NCI-H226 (cell line): ENCODE data around the gene BOK.
"Not testable (repeated sequence)": the region's sequence is repeated elsewhere in the genome, so short reads cannot be mapped to it uniquely, and the experiment has no call there.

ENCODE experiments used
- DNase-seq: peaks from one replicate; pipeline ENCODE4 v3.0.0-alpha.2; 2015

BOK gene

DNA sequence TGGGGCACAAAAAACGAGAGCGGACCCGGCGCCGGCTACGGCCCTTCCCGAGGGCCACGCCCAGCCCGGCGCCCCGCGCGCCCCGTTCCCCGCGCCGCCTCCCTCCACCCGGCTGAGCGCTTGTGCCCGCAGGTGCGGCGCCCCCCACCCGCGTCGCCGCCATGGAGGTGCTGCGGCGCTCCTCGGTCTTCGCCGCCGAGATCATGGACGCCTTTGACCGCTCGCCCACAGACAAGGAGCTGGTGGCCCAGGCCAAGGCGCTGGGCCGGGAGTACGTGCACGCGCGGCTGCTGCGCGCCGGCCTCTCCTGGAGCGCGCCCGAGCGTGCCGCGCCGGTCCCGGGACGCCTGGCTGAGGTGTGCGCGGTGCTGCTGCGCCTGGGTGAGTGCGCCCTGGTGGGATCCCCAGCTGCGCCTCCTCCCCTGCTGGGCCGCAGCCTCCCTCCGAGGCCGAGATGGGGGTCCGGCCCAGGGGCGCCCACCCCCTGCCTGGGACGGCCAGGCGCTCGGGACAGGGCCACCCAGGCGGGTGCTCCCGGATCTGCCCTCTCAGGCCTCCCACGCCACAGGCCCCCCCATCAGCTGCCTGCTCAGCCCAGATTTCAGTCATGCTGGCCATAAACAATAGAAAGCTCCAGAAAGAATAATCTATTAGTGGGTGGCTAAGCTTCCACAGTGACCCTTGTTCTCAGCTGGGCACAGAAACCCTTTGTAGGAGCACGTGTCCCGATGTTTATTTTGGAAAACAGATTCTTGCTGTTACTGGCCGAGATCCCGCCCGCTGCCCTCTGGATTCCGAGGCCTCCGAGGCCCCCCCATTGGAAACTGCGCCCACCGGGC is 997 bp downstream of the BOK start:
- DNase-seq: peak; percentile 55

DNA sequence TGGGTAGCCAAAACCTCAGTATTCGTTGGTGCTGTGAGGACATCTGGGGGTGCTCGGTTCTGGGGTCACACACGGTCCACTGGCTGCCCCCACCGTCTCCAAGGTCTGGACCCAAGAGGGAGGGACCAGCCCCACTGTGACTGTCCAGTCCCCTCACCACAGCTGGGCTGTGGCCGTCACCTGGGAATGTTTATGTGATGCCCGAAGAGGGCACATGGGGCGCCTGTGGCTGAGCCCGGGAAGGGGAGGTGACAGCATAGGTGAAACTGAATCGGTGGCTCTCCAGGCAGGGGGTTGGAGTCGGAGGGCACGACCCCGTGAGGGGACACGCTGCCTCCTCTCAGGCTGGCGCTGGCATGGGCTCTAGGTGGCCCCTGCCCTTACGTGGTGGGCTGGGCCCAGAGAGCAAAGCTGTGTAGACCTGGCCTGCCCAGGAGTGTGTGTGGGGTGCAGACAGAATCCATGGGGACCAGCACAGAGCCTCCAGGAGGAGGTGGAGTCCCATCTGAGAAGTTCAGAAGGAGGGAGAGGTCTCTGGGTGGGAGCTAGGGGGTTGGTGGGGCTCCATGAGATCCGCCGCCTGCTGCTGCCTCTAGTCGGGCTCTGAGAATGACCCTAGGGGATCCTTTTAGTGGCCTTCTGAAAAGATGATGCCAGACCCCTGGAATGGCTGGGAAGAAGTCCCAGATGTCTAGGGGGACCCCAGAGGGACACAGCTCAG is 1.8 kb downstream of the BOK start:
- DNase-seq: no peak

DNA sequence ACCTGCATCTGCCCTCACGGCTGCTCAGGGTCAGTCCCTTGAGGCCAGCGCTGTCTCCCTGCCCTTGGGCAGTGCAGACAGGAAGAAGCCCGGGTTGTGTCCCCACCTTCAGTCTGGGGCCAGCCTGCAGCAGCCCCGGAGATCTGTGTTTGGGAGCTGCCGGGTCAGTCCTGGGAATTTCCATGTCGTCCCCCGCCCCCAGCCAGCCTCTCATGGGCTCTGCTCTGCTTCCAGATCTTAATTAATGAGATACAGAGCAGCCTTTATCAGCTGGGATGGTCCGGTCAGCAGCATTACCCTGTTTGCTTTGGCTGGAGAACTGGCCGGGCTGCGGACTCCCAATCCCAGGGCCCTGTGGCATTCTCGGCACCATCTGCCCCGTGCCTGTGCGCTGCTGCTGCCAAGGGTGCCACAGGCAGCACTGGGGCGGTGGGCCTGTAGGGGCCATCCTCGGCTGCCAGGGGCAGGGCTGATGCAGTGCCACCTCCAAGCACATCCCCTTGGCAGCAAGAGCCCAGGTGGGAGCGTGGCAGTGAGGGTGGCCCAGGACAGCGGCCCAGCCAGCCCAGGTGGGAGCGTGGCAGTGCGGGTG is 2.4 kb downstream of the BOK start:
- DNase-seq: no peak

DNA sequence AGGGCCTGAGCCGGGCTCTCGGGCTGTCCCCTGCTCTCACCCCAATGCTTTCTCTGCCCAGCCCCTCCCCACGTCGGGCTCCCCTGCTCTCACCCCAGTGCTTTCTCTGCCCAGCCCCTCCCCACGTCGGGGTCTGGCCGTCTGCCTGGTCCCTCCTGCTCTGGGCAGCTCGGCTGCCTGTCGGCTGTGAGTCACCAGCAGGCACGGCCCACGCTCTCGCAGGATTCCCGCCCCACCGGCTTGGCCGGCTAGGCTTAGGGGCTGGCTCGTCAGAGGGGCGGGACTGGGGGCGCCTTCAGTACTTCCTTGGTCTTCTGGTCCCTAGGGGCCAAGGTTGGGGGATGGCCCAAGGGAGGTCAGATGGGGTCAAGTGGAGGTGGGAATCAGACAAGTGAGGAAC is 3.3 kb downstream of the BOK start:
- DNase-seq: peak; percentile 85

DNA sequence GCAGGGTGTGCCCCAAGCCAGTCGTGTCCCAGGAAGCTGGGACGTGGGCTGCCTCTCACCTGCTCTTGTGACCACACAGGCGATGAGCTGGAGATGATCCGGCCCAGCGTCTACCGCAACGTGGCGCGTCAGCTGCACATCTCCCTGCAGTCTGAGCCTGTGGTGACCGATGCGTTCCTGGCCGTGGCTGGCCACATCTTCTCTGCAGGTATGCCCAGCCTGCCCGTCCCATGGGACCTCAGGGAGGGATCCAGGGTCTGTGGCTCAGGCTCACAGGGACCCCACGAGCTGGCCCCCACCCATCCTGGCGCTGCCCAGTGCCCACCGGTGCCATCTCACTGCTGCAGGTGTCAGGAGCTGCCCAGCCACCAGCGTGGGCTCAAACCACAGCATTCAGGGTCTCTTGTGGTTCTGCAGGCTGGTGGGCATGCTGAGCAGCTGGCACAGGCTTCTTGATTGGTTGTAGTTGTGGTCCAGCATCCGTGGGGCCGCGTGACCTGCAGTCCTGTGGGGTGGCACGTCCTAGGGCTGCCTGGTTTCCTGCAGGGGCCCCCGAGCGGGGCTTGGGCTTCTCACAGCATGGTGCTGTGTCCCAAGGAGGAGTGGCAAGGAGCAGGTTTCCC is 3.8 kb downstream of the BOK start:
- DNase-seq: no peak

DNA sequence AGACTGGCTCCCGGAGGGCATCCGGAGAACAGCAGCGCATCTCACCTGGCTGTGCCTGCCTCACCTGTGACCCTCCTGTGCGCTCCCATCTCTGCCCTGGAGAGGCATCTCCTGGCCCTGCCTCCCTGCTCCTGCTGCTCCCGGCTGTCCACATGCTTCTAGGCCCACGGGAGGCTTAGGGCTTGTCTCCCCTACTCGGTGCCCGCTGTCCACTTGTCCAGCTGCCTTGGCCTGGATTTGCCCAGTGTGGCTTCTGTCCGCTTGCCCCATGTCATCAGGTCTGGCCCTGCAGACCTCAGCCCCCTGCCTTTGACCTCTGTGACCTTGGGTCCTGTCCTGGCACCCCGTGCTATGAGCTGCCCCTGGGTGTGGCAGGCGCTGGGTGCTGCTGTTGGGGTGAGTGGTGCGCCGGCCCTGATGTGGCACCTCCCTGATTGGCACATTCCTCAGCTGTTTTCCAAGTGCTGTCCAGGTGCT is 4.5 kb downstream of the BOK start:
- DNase-seq: no peak

DNA sequence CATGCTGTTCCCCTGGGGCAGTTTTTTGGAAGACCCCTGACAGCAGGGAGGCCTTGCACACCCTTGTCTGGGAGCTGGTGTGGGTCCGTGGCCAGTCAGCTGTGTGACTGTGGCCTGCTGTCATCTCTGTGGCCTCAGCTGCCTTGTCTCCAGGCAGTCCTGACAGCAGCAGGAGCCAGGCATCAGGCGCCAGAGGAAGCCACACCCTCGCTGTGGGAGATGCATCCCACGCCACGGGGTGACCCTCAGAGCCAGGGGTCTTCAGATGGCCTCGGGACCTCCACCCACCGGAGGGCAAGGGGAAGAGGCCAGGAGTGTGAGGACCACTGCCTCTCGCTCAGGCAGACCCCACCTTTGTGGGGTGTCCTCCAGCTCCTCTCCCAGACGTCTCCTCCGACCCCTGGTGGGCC is 5.0 kb downstream of the BOK start:
- DNase-seq: no peak

DNA sequence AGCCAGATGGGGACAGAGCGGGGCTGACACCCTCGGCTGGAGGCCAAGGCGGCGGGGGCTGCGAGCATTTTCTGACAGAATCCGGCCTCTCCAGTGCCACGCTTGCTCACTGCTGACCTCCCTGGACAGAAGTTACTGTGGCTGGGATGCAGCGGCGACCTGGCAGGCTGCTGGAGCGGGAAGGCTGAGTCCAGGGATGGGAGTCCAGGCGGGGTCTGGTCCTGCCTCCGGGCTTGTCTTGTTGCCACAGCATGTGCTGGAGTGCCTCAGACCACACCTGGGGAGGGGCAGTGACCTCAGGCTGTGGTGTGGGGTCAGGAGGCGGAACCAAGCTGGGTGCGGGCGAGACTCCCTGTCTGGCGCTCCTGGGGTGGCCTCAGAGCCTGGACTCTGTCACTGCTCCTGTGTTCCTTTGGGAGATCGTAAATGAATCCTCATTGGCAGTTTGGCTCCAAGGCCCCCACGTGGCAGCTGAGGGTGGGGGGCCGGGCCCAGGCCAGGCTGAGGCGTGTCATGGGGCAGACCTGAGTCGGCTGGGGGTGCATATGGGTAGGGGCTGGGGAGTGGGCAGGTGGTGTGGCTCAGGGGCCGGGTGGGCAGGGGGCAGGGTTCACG is 5.5 kb downstream of the BOK start:
- DNase-seq: no peak

DNA sequence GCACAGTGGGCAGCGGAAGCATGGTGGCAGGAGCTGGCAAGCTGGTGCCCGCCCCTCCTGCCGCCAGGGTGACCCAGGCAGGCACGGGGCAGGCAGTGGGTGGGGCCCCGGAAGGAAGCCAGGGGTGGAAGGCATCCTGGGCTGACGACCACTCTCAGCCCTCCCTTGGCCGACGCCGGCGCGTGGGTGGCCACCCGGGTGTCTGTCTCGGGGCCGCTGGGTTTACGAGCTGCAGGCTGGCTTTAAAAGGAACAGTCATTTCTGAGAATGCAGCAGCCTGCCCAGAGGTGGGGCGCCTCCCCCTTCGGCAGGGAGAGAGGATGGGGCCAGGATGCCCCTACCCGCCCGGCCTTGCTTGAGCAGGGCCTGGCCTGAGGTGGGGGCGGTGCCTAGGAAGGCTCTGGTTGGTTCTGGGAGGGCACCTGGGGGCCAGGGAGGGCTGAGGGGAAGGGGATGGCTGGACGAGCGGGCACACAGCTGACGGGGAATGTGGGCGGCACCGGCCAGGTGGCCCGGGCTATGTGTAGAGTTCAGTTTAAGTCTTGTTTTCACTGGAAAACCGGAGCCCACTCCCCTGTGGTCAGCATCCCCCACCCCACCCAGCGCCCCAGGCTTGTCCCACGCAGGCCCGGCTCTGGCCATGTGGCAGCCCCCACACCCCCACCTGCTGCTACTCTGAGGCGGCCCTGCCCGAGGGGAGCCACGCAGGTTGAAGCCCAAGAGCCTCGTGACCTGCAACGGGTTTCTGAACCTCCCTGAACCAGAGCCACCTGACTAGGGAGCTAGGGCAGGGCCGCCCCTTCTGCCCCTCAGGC is 6.3 kb downstream of the BOK start:
- no peak for DNase-seq

DNA sequence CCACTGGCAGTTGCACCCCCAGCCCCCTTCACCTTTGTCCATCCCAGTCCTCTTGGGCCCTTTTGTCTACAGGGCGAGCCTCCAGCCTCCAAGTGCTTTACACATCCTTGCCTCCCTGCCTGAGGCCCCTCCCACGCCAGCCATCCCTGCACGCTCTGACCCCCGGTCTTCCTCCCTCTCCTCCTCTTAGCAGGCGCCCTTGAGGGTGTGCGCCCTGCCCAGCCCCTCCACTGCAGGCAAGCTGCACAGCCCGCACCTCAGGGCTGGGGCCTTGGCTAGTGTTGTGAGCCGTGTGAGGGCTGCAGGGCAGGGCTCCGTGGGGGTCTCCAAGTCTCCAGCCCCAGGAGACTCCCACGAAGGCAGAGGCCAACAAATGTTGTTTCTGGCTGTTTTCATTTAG is 6.9 kb downstream of the BOK start:
- DNase-seq: no peak

DNA sequence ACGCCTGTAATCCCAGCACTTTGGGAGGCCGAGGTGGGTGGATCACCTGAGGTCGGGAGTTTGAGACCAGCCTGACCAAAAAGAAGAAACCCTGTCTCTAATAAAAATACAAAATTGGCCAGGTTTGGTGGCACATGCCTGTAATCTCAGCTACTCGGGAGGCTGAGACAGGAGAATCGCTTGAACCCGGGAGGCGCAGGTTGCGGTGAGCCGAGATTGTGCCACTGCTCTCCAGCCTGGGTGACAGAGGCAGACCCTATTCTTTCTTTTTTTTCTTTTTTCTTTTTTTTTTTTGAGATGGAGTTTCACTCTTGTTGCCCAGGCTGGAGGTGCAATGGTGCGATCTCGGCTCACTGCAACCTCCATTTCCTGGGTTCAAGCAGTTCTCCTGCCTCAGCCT is 7.5 kb downstream of the BOK start:
- DNase-seq: not testable (repeated sequence)

DNA sequence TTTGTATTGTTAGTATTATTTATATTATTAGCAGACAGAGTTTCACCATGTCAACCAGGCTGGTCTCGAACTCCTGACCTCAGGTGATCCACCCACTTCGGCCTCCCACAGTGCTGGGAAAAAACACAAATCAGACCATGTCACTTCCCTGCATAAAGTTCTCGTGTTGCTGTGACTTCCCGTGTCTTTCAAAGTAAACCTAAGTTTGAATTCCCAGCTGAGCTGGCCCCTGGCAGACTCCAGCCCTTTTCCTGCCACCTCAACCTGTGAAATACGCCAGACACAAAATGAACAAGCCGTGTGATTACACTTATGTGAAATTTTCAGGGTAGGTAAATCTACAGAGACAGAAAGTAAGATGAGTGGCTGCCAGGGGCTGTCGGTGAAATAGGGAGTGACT is 7.9 kb downstream of the BOK start:
- no peak for DNase-seq

DNA sequence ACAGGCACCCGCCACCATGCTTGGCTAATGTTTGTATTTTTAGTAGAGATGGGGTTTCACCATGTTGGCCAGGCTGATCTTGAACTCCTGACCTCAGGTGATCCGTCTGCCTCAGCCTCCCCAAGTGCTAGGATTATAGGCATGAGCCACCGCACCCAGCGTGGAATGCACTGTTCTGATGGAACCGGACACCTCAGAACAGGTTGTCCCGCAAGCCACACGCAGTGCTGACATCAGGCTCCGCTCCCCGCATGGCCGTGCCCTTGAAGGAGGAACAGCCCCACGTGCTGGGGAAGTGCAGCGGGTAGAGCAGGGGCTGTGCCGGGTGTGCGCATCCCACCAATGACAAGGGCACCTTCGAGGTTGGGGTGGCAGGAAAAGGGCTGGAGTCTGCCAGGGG is 8.7 kb downstream of the BOK start:
- not testable (repeated sequence) for DNase-seq

DNA sequence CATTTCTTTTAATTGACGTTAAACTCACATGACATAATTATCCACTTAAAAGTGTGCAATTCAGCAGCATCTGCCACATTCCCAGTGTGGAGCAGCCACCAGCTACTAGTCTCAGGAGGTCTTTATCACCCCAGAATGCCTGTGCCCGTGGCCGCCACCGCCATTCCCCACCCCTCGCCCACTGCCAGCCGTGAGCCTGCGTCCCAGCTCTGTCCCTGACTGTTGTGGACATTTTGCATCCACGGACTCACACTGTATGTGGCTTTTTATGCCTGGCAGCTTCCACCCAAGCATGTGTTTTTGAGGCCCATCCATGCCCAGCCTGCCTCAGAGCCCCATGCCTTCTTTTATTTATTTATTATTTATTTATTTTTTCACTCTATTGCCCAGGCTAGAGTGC is 9.2 kb downstream of the BOK start:
- no peak for DNase-seq

DNA sequence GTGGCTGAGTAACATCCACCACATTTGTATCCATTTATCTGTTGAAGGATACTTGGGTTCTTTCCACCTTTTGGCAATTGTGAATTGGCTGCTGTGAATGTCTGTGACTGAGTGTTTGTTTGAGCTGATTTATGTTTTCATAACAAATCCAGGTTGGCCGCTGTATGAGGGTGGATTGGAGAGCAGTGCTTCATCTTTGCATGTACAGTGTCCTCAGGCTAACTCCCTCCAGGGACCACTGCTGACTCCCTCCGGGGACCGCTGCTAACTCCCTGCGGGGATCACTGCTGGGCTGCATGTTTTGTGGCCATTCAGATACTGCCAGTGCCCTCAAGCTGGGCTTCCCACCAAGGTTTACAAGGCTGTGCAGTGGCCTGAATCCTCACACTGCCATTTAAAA is 10.2 kb downstream of the BOK start:
- no peak for DNase-seq

DNA sequence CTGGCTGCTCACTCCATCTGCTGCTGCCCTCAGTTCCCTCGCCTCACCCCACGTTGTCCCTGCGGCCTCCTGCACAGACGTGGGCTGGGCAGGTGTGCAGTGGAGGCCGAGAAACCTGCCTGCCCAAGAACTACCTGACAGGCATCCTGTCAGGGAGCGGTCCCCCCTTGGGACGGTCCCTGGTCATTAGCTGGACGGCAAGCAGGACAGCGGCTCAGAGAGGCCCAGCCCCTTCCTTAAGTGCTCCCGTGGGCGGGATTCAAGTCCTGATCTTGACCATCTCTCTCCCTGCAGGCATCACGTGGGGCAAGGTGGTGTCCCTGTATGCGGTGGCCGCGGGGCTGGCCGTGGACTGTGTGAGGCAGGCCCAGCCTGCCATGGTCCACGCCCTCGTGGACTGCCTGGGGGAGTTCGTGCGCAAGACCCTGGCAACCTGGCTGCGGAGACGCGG is 11.3 kb downstream of the BOK start:
- DNase-seq: no peak

DNA sequence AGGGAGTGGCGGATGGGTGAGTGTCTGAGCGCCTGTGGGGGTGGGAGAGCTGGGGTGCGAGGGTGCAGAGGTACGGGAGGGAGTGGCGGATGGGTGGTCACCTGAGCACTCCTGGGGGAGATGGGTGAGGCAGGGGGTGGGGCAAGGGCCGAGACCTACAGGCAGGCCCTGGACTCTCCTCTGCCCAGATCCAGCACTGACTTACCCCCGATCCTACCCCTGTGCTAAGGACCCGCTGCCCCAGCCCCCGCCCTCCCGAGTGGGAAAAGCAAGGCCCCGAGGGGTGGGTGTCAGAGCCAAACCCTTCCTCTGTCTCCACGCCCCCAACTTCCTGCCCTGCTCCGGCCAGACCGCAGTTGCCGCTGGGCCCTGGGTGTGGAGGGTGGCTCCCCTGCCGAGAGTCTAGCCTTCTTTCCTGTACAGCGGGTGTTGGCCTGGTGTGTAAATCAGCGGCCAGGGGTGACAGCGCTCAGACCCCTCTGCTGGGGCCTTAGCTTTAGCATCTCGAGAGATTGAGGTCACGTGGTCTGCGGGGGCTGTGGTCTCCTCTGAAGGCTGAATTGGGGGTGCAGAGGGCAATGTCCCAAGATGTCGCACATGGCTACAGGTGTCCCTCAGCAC is 12.5 kb downstream of the BOK start:
- no peak for DNase-seq

DNA sequence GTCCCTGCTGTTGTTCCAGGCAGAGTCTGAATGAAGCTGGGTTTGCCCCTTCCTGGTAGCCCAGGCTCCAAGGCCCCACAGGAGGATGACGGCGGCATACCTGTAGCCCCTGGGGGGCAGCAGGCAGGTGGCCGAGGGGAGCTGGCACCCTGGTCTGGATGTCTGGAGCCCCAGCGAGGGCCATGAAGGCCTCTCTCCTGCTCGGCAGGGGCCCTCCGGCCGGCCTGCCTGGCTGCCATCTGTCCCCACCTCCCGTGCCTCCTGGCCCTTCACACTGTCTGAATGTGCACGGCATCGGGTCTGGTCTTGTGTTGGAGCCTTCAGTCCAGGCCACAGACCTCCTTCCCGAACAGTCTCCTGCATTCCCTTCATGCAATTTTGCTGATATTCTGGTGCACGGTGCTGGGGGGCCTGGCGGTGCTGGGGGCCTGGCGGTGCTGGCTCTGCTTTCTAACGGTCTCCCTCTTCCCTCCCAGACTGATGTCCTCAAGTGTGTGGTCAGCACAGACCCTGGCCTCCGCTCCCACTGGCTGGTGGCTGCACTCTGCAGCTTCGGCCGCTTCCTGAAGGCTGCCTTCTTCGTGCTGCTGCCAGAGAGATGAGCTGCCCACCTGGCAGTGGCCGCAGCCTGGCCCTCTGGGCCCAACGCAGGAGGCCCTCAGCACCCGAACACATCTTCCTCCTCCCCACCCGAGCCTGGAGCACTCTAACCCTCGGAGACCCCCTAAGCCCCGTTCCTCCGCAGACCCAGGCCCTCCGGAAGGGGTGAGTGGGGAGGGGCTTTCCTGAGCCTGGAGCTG is 13.5 kb downstream of the BOK start:
- no peak for DNase-seq

DNA sequence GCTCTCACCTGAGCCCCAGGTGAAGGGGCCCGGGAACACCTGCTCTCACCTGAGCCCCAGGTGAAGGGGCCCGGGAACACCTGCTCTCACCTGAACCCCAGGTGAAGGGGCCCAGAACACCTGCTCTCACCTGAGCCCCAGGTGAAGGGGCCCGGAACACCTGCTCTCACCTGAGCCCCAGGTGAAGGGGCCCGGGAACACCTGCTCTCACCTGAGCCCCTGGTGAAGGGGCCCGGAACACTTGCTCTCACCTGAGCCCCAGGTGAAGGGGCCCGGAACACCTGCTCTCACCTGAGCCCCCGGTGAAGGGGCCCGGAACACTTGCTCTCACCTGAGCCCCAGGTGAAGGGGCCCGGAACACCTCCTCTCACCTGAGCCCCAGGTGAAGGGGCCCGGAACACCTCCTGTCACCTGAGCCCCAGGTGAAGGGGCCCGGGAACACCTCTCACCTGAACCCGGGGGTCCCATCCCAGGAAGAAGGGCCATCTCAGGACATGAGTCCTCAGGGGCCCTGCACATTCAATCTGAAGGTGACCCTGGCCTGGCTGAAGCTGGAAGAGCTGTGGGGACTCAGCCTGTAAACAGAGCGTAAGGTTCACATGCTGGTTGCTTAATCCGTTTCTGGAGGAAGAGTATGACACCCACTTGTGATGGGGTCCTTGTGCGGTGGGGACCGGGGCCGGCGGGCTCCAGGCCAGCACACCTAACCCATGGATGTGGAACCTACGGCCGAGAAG is 14.5 kb downstream of the BOK start:
- not testable (repeated sequence) for DNase-seq

DNA sequence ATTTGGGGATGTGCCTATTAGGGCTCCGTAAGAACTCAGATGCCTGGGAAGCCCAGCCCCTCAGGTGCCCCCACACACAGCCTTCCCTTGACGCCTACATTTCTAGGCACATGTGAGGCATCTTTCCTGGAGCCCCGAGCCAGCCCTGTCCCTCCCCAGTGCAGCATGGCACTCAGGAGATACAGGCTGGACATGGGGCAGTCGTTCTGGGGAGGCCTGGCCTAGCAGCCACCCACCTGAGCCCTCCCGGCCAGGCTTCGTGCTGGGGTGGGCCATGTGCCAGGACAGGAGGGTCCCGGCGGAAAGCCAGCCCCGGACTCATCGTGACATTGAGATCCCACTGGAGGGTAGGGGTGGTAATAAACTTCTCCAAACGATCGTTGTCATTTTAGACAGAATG is 15.2 kb downstream of the BOK start:
- no peak for DNase-seq
